Endodermal cell (in vitro differentiated cells): ENCODE measurements around the gene EXPH5. TPM values are rescaled to one million over a fixed set of nuclear protein-coding genes. Genes with fewer than 3 reads are reported as not detected.

Experiments
- DNase-seq: peaks from one replicate; pipeline ENCODE4 v3.0.0-alpha.2; 2017
- H3K27ac ChIP-seq: 2 replicates; pipeline ENCODE4 v1.5.1; 2013; ENCODE audit warnings: mild to moderate bottlenecking, low read depth, low read length, moderate library complexity
- H3K27me3 ChIP-seq: 2 replicates; pipeline ENCODE4 v1.6.1; 2013; ENCODE audit warnings: mild to moderate bottlenecking, low read length, moderate library complexity; ENCODE audit not compliant: insufficient read depth, control insufficient read depth, poor library complexity, severe bottlenecking
- H3K36me3 ChIP-seq: 2 replicates; pipeline ENCODE4 v1.7.0; 2013; ENCODE audit warnings: mild to moderate bottlenecking, low read length, moderate library complexity; ENCODE audit not compliant: control insufficient read depth, insufficient read depth
- H3K4me1 ChIP-seq: one replicate; pipeline ENCODE4 v1.7.0; 2013; ENCODE audit warnings: low read length; ENCODE audit not compliant: control insufficient read depth, insufficient read depth
- H3K4me3 ChIP-seq: 2 replicates; pipeline ENCODE4 v1.5.1; 2013; ENCODE audit warnings: mild to moderate bottlenecking, low read length, moderate library complexity
- H3K9ac ChIP-seq: 2 replicates; pipeline ENCODE4 v1.6.1; 2013; ENCODE audit warnings: mild to moderate bottlenecking, low read length, moderate library complexity; ENCODE audit not compliant: poor library complexity, severe bottlenecking; ENCODE audit errors: extremely low read depth
- H3K9me3 ChIP-seq: 2 replicates; pipeline ENCODE4 v1.6.1; 2013; ENCODE audit warnings: mild to moderate bottlenecking, low read length, moderate library complexity; ENCODE audit not compliant: control insufficient read depth
- H3K27ac Mint-ChIP-seq: 2 replicates; pipeline ENCODE4 v1.8.0; 2020; ENCODE audit warnings: mixed read lengths
- H3K27me3 Mint-ChIP-seq: 2 replicates; pipeline ENCODE4 v1.8.0; 2021; ENCODE audit warnings: mild to moderate bottlenecking, mixed read lengths; ENCODE audit not compliant: insufficient read depth
- H3K36me3 Mint-ChIP-seq: 2 replicates; pipeline ENCODE4 v1.8.0; 2020; ENCODE audit warnings: low read depth, mixed read lengths
- H3K4me1 Mint-ChIP-seq: 2 replicates; pipeline ENCODE4 v1.8.0; 2020; ENCODE audit warnings: mixed read lengths
- H3K4me3 Mint-ChIP-seq: 2 replicates; pipeline ENCODE4 v1.8.0; 2020; ENCODE audit warnings: mild to moderate bottlenecking, moderate library complexity, mixed read lengths
- H3K9me3 Mint-ChIP-seq: 2 replicates; pipeline ENCODE4 v1.8.0; 2020; ENCODE audit warnings: mild to moderate bottlenecking, mixed read lengths
- CTCF ChIP-seq: fragments of 200-600 bp; sonication (generic); conservative IDR thresholded peaks from 2 replicates; pipeline ENCODE4 v1.5.0; 2021; ENCODE audit warnings: antibody characterized with exemption, mild to moderate bottlenecking
- WGBS, 2 experiments: methylation state at CpG; one replicate each; pipeline versions ENCODE4 v1.1.5 to v1.1.7; 2013; ENCODE audit warnings: missing lambda C conversion rate in 2 of 2, mixed read lengths in 1 of 2; ENCODE audit not compliant: insufficient coverage in 1 of 2, insufficient read length in 1 of 2; 5-methylcytosine and 5-hydroxymethylcytosine counted together
- total RNA-seq, 2 donors: library from RNA; stranded (reverse); fragmentation: NEBNext Ultra II Directional in 1 of 2; extraction: Animal tissue kit (Norgen Biotek cat#: 25700) in 1 of 2; gene quantifications; 2 replicates in 1 of 2; 3 replicates in 1 of 2; pipeline ENCODE4 v1.2.1, GENCODE V29; 2021

Gene EXPH5
- total RNA-seq, 2 donors from 2014 or later: 4.8 to 6.4 TPM

DNA sequence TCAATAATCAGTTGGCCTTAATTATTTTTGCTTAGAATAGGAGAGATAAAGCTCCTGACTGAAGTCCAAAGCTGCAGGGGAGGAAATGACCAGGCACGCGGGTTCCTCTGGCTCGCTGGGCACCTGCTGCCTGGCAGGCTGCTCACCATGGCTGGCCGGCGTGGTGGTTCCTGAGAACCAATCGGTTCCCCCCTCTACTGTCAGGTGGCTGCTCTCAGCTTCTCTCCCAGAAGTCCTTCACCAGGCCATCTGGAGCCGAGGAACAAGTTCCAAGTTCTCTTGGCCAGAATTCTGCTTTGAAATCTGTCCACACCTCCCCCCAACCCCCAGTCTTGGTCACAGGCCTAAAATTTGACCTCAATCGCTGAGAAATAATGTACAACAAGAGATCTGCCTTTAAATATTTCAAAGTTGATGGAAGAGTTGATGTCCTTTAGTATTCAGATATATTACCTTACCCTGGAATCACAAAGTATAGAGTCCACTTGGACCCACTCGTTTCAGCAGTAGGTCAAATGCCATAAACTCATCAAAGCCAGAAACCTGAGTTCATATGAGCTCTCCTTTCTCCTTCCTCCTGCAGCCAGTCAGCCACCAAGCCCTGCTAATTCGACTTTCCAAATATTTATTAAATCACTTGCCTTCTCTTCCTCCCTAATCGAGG is 25.2 kb downstream of the EXPH5 start:
- no peak for TF ChIP-seq CTCF
- Histone ChIP-seq H3K27me3 (no peaks in the 10 kb centered on the region), H3K36me3 (no peaks in the 10 kb centered on the region), H3K4me1 (no peaks in the 10 kb centered on the region), H3K9ac (no peak overlapping the region), H3K9me3 (no peaks in the 10 kb centered on the region), H3K27ac (no peak overlapping the region), H3K4me3 (no peak overlapping the region)
- H3K9me3 Mint-ChIP-seq: peaks cover 9% of the 10 kb centered on the region
- peaks cover 3% of the 10 kb centered on the region for H3K36me3 Mint-ChIP-seq
- no peak overlapping the region for H3K4me3 Mint-ChIP-seq
- H3K27me3 Mint-ChIP-seq: peaks cover 2% of the 10 kb centered on the region
- peaks cover under 1% of the 10 kb centered on the region for H3K4me1 Mint-ChIP-seq
- WGBS, 2 experiments: 92 to 100% methylated on average over 3 to 11 of the region's 11 CpGs
- DNase-seq: no peak
- no peak overlapping the region for H3K27ac Mint-ChIP-seq

- no peak overlapping the region for H3K27ac Mint-ChIP-seq
- no peaks in the 10 kb centered on the region for H3K36me3 ChIP-seq
- H3K27ac ChIP-seq: no peak overlapping the region
- no peak for DNase-seq
- H3K36me3 Mint-ChIP-seq: no peaks in the 10 kb centered on the region
- peaks cover 5% of the 10 kb centered on the region for H3K4me1 Mint-ChIP-seq
- no peak overlapping the region for H3K4me3 Mint-ChIP-seq
- TF ChIP-seq CTCF: no peak
- no peak overlapping the region for H3K4me3 ChIP-seq
- H3K9me3 Mint-ChIP-seq: no peaks in the 10 kb centered on the region
- H3K9me3 ChIP-seq: no peaks in the 10 kb centered on the region
- peaks cover 2% of the 10 kb centered on the region for H3K27me3 Mint-ChIP-seq
- WGBS, 2 experiments: 97 to 100% methylated on average over 3 of the region's 3 CpGs
- H3K9ac ChIP-seq: no peak overlapping the region
- no peaks in the 10 kb centered on the region for H3K27me3 ChIP-seq
- H3K4me1 ChIP-seq: no peaks in the 10 kb centered on the region
Observed at GRCh38 chr11:108565653-108566052, 27.9 kb downstream of the EXPH5 start.

DNA sequence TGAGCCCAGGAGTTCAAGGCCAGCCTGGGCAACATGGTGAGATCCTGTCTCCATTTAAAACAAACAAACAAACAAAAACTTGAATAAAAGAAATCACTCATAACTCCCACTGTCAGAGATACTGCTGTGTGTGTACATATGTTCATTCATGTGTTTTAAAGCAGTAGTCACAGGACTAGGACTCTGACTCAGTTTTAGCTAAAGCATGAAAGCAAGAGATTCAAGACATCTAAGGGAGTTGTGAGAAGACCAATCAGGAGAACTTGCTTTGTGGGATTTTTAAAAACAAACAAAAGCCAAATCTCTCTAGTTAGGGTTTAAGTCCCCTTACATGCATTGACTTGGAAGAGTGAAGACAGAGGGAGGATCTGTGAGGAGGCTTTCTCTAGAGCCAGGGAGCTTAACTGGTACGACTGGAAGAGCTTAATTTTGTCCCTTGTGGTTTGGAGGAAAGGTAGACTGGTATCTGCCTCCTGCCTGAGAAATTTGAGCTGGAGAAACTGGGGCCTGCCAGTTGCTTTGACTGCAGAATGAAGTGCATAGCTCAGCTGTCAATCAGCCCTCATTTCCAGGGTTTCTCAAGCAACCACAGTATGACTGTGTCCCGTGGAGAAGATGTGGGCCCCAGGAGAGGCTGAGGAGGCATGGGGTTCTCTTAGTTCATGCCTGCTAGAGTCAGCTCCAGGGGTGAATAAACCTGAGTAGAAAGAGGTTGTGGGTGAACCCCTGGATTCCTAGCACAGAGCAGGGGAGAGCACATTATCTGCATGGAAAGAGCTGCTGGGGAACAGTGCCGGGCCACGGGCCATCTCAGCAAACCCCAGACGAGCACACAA is 30.6 kb downstream of the EXPH5 start:
- no peak for TF ChIP-seq CTCF
- Mint-ChIP-seq H3K36me3 (no peaks in the 10 kb centered on the region), H3K27me3 (peaks cover 2% of the 10 kb centered on the region), H3K9me3 (no peaks in the 10 kb centered on the region), H3K27ac (no peak overlapping the region), H3K4me1 (peaks cover 5% of the 10 kb centered on the region), H3K4me3 (no peak overlapping the region)
- H3K4me3 ChIP-seq: no peak overlapping the region
- H3K4me1 ChIP-seq: no peaks in the 10 kb centered on the region
- no peak for DNase-seq
- H3K36me3 ChIP-seq: no peaks in the 10 kb centered on the region
- H3K9ac ChIP-seq: no peak overlapping the region
- WGBS, 2 experiments: 90 to 95% methylated on average over 3 to 5 of the region's 5 CpGs
- H3K27ac ChIP-seq: no peak overlapping the region
- no peaks in the 10 kb centered on the region for H3K27me3 ChIP-seq
- no peaks in the 10 kb centered on the region for H3K9me3 ChIP-seq
